OCI-LY3 (cell line): ENCODE measurements around the gene GLCE.

Experiments
- H2AFZ ChIP-seq: fragments of 200-600, 300-600 bp; shearing (Covaris generic); 2 replicates; pipeline ENCODE4 v1.6.0; 2014; ENCODE audit warnings: antibody characterized with exemption, low read depth, low read length
- H3K27ac ChIP-seq: fragments of 200-600, 300-600 bp; sonication (generic); 2 replicates; pipeline ENCODE4 v1.5.1; 2014; ENCODE audit warnings: mild to moderate bottlenecking, low read length, moderate library complexity, mixed read lengths
- H3K27me3 ChIP-seq: fragments of 200-600, 300-600 bp; sonication (generic); 2 replicates; pipeline ENCODE4 v1.6.1; 2014; ENCODE audit warnings: low read depth, low read length, mixed read lengths
- H3K36me3 ChIP-seq: fragments of 200-600, 300-600 bp; sonication (generic); replicated peaks from 2 replicates; pipeline ENCODE3; 2014; ENCODE audit warnings: low read depth, low read length, mixed read lengths
- H3K4me1 ChIP-seq: fragments of 300-600, 200-600 bp; sonication (generic); 2 replicates; pipeline ENCODE4 v1.6.1; 2014; ENCODE audit warnings: low read length, mixed read lengths
- H3K4me2 ChIP-seq: fragments of 200-600, 300-600 bp; sonication (generic); 2 replicates; pipeline ENCODE4 v1.6.1; 2014; ENCODE audit warnings: low read length, mixed read lengths
- H3K4me3 ChIP-seq: fragments of 300-600, 200-600 bp; sonication (generic); 2 replicates; pipeline ENCODE4 v1.5.1; 2014; ENCODE audit warnings: antibody characterized with exemption, mild to moderate bottlenecking, low read length, moderate library complexity
- H3K79me2 ChIP-seq: fragments of 300-600, 200-600 bp; shearing (Covaris generic); 2 replicates; pipeline ENCODE4 v1.6.1; 2014; ENCODE audit warnings: mild to moderate bottlenecking, low read length, mixed read lengths
- H3K9ac ChIP-seq: fragments of 300-600, 200-600 bp; shearing (Covaris generic); 2 replicates; pipeline ENCODE4 v1.6.0; 2014; ENCODE audit warnings: mild to moderate bottlenecking, low read length, moderate library complexity
- H3K9me3 ChIP-seq: fragments of 200-600, 300-600 bp; shearing (Covaris generic); 2 replicates; pipeline ENCODE4 v1.6.1; 2014; ENCODE audit warnings: low read length, mixed read lengths; ENCODE audit not compliant: insufficient read depth
- H4K20me1 ChIP-seq: fragments of 200-600, 300-600 bp; sonication (generic); 2 replicates; pipeline ENCODE4 v1.6.1; 2016; ENCODE audit warnings: low read length, mixed read lengths; ENCODE audit not compliant: insufficient read depth
- EZH2phosphoT487 ChIP-seq: fragments of 200-600 bp; shearing (Covaris generic); IDR thresholded peaks from 2 replicates; pipeline ENCODE4 v1.6.1; 2018; ENCODE audit warnings: antibody characterized with exemption, mixed run types, low read depth
- TF ChIP-seq, protein P1 (sequence below): fragments of 200-600, 300-600 bp; sonication (generic); IDR thresholded peaks from 2 replicates; pipeline ENCODE4 v1.5.1; 2014; ENCODE audit warnings: antibody characterized with exemption, low read length, low read depth

Gene GLCE

DNA sequence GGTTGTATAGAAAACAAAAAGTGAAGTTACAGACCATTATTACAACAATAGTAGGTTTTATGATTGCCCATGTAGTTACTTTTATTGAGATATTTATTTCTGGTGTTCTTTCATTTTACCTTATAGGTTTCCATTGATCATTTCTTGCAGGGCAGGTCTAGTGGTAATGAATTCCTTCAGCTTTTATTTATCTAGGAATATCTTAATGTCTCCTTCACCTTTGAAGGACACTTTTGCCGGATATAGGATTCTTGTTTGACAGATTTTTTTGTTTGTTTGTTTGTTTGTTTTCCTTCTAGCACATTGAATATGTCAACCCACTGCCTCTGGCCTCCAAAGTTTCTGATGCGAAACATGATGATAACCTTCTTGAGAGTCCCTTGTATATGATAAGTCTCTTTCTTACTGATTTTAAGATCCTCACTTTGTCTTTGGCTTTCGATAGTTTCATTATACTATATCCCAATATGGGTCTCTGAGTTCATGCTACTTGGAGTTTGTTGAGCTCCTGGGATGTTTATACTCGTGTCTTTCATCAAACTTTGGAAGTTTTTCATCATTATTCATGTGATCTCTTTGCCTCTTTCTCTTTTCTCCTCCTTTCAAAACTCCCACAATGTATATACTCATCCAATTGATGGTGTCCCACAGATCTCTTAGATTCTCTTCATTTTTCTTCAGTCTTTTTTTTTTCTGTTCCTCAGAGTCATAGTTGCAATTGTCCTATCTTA is 62.8 kb downstream of the GLCE start:
- H3K27me3 ChIP-seq = no peaks in the 10 kb centered on the region
- no peaks in the 10 kb centered on the region for H4K20me1 ChIP-seq
- no peak overlapping the region for H3K4me3 ChIP-seq
- H3K27ac ChIP-seq = no peak overlapping the region
- H3K9ac ChIP-seq = no peak overlapping the region
- no peaks in the 10 kb centered on the region for H3K79me2 ChIP-seq
- peaks cover 7% of the 10 kb centered on the region for H3K4me1 ChIP-seq
- TF ChIP-seq, protein P1, sequence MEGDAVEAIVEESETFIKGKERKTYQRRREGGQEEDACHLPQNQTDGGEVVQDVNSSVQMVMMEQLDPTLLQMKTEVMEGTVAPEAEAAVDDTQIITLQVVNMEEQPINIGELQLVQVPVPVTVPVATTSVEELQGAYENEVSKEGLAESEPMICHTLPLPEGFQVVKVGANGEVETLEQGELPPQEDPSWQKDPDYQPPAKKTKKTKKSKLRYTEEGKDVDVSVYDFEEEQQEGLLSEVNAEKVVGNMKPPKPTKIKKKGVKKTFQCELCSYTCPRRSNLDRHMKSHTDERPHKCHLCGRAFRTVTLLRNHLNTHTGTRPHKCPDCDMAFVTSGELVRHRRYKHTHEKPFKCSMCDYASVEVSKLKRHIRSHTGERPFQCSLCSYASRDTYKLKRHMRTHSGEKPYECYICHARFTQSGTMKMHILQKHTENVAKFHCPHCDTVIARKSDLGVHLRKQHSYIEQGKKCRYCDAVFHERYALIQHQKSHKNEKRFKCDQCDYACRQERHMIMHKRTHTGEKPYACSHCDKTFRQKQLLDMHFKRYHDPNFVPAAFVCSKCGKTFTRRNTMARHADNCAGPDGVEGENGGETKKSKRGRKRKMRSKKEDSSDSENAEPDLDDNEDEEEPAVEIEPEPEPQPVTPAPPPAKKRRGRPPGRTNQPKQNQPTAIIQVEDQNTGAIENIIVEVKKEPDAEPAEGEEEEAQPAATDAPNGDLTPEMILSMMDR = no peak
- TF ChIP-seq EZH2phosphoT487 = no peak
- H3K4me2 ChIP-seq = no peak overlapping the region
- no peaks in the 10 kb centered on the region for H3K36me3 ChIP-seq
- no peaks in the 10 kb centered on the region for H3K9me3 ChIP-seq
- no peak overlapping the region for H2AFZ ChIP-seq

DNA sequence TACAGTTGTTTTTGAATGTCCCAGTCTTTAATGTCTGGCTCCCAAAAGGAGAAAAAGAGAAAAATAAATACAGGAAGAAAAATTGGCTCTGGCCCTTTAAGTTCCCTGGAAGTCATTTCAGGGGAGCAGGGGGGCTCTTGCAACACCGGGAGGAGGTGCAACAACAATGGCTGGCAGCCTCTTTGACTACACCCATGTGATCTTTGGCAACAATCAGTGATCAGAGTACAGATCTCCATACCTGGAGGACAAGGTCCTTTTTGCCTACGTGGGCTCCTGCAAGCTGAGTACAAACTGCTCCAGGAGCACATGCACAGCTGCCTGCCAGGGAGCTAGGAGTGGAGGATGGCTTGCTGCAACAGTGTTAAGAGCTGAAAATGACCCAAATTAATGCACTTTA is 63.9 kb downstream of the GLCE start:
- Histone ChIP-seq H3K4me3 (no peak overlapping the region), H3K4me2 (no peak overlapping the region), H3K27me3 (no peaks in the 10 kb centered on the region)

DNA sequence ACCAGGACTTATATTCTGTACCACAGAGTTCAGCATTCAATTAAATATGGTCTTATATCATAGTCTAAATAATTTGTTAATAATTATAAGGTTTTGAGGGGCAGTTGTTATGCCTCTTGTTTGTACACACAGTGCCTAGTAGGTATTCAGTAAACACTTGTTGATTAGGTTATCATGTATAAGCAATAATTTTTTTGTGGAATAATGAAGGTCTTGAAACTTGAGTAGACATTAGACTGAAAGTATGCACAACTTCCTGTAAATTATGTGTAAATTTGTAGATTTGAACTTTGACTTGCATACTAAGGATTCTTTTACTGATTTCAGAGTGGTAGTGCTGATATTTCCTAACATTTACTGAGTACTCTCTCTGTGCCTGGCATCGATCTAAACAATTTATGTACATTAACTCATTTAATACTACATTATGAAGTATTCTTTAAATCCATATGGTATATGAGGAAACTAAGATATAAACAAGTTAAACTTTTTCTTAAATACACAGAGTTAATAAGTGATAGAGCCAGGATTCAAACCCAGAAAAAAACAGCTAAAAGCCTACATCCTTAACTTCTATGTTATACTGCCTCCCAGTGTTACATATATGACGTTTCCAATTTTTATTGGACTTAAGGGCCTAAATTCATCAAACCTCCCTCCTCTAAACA is 65.1 kb downstream of the GLCE start:
- Histone ChIP-seq H3K4me1 (no peaks in the 10 kb centered on the region), H4K20me1 (no peaks in the 10 kb centered on the region), H3K79me2 (no peaks in the 10 kb centered on the region), H2AFZ (no peak overlapping the region), H3K4me3 (no peak overlapping the region), H3K27ac (no peak overlapping the region), H3K9me3 (no peaks in the 10 kb centered on the region), H3K9ac (no peak overlapping the region), H3K4me2 (no peak overlapping the region), H3K36me3 (no peaks in the 10 kb centered on the region), H3K27me3 (no peaks in the 10 kb centered on the region)
- TF ChIP-seq EZH2phosphoT487 = no peak
- TF ChIP-seq, protein P1 = peak; percentile 51

More for the DNA sequence above, 63.9 kb downstream of the GLCE start:
- H3K4me1 ChIP-seq = peaks cover 7% of the 10 kb centered on the region
- TF ChIP-seq, protein P1 = no peak
- no peak for TF ChIP-seq EZH2phosphoT487
- no peaks in the 10 kb centered on the region for H3K9me3 ChIP-seq
- no peaks in the 10 kb centered on the region for H4K20me1 ChIP-seq
- no peaks in the 10 kb centered on the region for H3K36me3 ChIP-seq
- no peaks in the 10 kb centered on the region for H3K79me2 ChIP-seq
- no peak overlapping the region for H3K27ac ChIP-seq
- H3K9ac ChIP-seq = no peak overlapping the region
- H2AFZ ChIP-seq = no peak overlapping the region

DNA sequence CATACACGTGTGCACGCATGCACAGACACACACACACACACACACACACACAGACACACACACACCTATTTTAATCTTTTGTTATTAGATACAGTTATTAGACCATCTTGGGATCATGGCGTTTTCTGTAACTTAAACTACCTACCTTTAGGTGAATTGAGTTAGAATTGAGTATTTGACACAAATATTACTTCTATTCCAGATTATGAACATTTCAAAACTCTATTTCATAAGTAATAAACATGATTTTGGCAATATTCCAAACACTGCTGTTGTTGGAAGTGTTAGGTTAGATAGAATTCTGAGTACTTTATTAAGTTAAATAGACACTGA is 65.6 kb downstream of the GLCE start:
- Histone ChIP-seq H3K79me2 (no peaks in the 10 kb centered on the region), H2AFZ (no peak overlapping the region), H3K4me3 (no peak overlapping the region), H3K27me3 (no peaks in the 10 kb centered on the region), H3K4me2 (no peak overlapping the region), H4K20me1 (no peaks in the 10 kb centered on the region), H3K4me1 (no peaks in the 10 kb centered on the region), H3K9me3 (no peaks in the 10 kb centered on the region), H3K9ac (no peak overlapping the region), H3K27ac (no peak overlapping the region), H3K36me3 (no peaks in the 10 kb centered on the region)
- TF ChIP-seq EZH2phosphoT487 = no peak
- TF ChIP-seq, protein P1 = no peak; the same call in 1 of the 2 replicates
